PC-3 (cell line): Measurements from ENCODE around the gene PSPC1. TPM values are rescaled to one million over a fixed set of nuclear protein-coding genes. Genes with fewer than 3 reads are reported as not detected.

Experiments used
- ATAC-seq: fragments of 200-7000 bp; cut with Tn5 transposase; 2 replicates; pipeline ENCODE4 v1.9.1; 2020; ENCODE audit warnings: mild to moderate bottlenecking, moderate library complexity
- BruUV-seq: library from RNA; stranded (reverse); fragments of 400-500 nt; replicated peaks from 2 replicates; lab custom pipeline; 2021; lab: Mats Ljungman, UMichigan
- CTCF ChIA-PET: fragments of 300-600 bp; sonication (Branson Sonifier 250); formaldehyde crosslinking; loops from one replicate; lab custom pipeline; 2022; ENCODE audit warnings: antibody characterized with exemption; lab: Charles Lee
- POLR2A ChIA-PET: fragments of 300-600 bp; sonication (Branson Sonifier 250); formaldehyde crosslinking; loops from one replicate; lab custom pipeline; 2022; ENCODE audit warnings: antibody characterized with exemption; ENCODE audit not compliant: unreplicated experiment; lab: Charles Lee
- DNase-seq: peaks from one replicate; pipeline ENCODE4 v3.0.0-alpha.2; 2015
- H2AFZ ChIP-seq: fragments of 300-600 bp; sonication (generic); 2 replicates; pipeline ENCODE4 v1.6.0; 2016; ENCODE audit warnings: antibody characterized with exemption, low read length
- H3F3A ChIP-seq: fragments of 300-600 bp; sonication (generic); one replicate; pipeline ENCODE4 v1.6.0; 2017; ENCODE audit warnings: antibody characterized with exemption, low read length, control low read depth, mild to moderate bottlenecking; ENCODE audit not compliant: unreplicated experiment
- H3K27ac ChIP-seq: fragments of 300-600 bp; sonication (generic); 2 replicates; pipeline ENCODE4 v1.5.1; 2016; ENCODE audit warnings: mild to moderate bottlenecking, low read length
- H3K27me3 ChIP-seq: fragments of 300-600 bp; sonication (generic); 2 replicates; pipeline ENCODE4 v1.6.1; 2016; ENCODE audit warnings: low read length, mixed read lengths
- H3K36me3 ChIP-seq: fragments of 300-600 bp; sonication (generic); 2 replicates; pipeline ENCODE4 v1.6.1; 2016; ENCODE audit warnings: low read depth, mixed run types, low read length, mixed read lengths
- H3K4me1 ChIP-seq: fragments of 300-600 bp; sonication (generic); 2 replicates; pipeline ENCODE4 v1.5.1; 2016; ENCODE audit warnings: low read length; ENCODE audit not compliant: insufficient read depth
- H3K4me2 ChIP-seq: fragments of 300-600 bp; sonication (generic); 2 replicates; pipeline ENCODE4 v1.6.0; 2016; ENCODE audit warnings: low read length
- H3K4me3 ChIP-seq: fragments of 300-600 bp; sonication (generic); 2 replicates; pipeline ENCODE4 v1.5.1; 2016; ENCODE audit warnings: mild to moderate bottlenecking, low read length, mixed read lengths
- H3K79me2 ChIP-seq: fragments of 300-600 bp; sonication (generic); 2 replicates; pipeline ENCODE4 v1.6.1; 2017; ENCODE audit warnings: low read length, mixed read lengths
- H3K9ac ChIP-seq: fragments of 300-600 bp; sonication (generic); 2 replicates; pipeline ENCODE4 v1.6.0; 2016; ENCODE audit warnings: mild to moderate bottlenecking, low read length
- H3K9me2 ChIP-seq: fragments of 300-600 bp; sonication (generic); replicated peaks from 2 replicates; pipeline ENCODE4 v1.6.1; 2016; ENCODE audit warnings: mixed run types, low read length, mixed read lengths
- H3K9me3 ChIP-seq: fragments of 300-600 bp; sonication (generic); 2 replicates; pipeline ENCODE4 v1.6.1; 2016; ENCODE audit warnings: low read length, mixed read lengths
- H4K20me1 ChIP-seq: fragments of 300-600 bp; sonication (generic); 2 replicates; pipeline ENCODE4 v1.6.1; 2016; ENCODE audit warnings: low read length, mixed read lengths
- EZH2 ChIP-seq: fragments of 300-600 bp; sonication (generic); IDR thresholded peaks from one replicate; pipeline ENCODE4 v1.6.1; 2017; ENCODE audit warnings: antibody characterized with exemption, mild to moderate bottlenecking, low read length; ENCODE audit not compliant: unreplicated experiment
- EZH2phosphoT487 ChIP-seq: fragments of 300-600 bp; sonication (generic); IDR thresholded peaks from 2 replicates; pipeline ENCODE4 v1.6.1; 2018; ENCODE audit warnings: mild to moderate bottlenecking, antibody characterized with exemption, low read length, borderline replicate concordance
- intact Hi-C: fragments of 100-400 bp; cut with micrococcal nuclease; formaldehyde crosslinking; loops from 2 replicates; pipeline ENCODE4 v1.9.0; 2023
- total RNA-seq: library from RNA; depleted of rRNA; stranded (reverse); fragments of >200 nt; gene quantifications from 2 replicates; pipeline ENCODE4 v1.2.3, GENCODE V29; 2014
- TF ChIP-seq, protein P1 (sequence below): fragments of 300-600 bp; sonication (generic); conservative IDR thresholded peaks from 2 replicates; pipeline ENCODE4 v1.5.1; 2017; ENCODE audit warnings: antibody characterized with exemption, low read depth, mild to moderate bottlenecking, low read length

The PSPC1 gene
- total RNA-seq, 1 experiment from 2014 or later: 121 TPM

DNA sequence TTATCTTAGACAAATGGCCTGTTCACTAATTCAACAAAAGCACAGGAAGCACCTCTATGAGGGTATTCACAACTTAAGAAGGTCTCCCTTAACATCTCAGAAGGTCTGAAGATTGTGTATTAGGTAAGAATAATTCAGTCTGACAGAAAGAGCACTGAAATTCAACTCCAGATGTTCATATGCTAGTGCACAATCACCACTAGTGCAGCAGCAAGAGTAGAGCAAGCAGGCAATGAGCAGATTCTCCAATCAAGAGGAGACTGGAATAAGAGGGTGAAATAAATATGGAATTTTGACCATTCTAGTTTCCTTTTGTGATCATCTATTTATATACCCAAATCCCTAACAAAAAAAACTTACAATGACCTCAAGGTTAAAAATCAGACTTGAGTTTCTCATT is 97.3 kb downstream of the PSPC1 start:
- H3K9me3 ChIP-seq: no peaks in the 10 kb centered on the region
- no peak for ATAC-seq
- H4K20me1 ChIP-seq: no peaks in the 10 kb centered on the region
- no peak overlapping the region for H3K4me3 ChIP-seq
- no peaks in the 10 kb centered on the region for H3K4me1 ChIP-seq
- no peaks in the 10 kb centered on the region for H3F3A ChIP-seq
- intact Hi-C loops: no loop called here
- POLR2A ChIA-PET: no interaction called here
- no peak overlapping the region for H3K9ac ChIP-seq
- TF ChIP-seq, protein P1, sequence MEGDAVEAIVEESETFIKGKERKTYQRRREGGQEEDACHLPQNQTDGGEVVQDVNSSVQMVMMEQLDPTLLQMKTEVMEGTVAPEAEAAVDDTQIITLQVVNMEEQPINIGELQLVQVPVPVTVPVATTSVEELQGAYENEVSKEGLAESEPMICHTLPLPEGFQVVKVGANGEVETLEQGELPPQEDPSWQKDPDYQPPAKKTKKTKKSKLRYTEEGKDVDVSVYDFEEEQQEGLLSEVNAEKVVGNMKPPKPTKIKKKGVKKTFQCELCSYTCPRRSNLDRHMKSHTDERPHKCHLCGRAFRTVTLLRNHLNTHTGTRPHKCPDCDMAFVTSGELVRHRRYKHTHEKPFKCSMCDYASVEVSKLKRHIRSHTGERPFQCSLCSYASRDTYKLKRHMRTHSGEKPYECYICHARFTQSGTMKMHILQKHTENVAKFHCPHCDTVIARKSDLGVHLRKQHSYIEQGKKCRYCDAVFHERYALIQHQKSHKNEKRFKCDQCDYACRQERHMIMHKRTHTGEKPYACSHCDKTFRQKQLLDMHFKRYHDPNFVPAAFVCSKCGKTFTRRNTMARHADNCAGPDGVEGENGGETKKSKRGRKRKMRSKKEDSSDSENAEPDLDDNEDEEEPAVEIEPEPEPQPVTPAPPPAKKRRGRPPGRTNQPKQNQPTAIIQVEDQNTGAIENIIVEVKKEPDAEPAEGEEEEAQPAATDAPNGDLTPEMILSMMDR: no peak
- TF ChIP-seq EZH2phosphoT487 (no peak), EZH2 (no peak)
- H3K4me2 ChIP-seq: no peak overlapping the region
- BruUV-seq: no TSS peak
- H3K27ac ChIP-seq: no peak overlapping the region
- no peak for DNase-seq
- peaks cover 4% of the 10 kb centered on the region; the same call in 1 of the 2 replicates for H3K36me3 ChIP-seq
- H3K9me2 ChIP-seq: no peaks in the 10 kb centered on the region
- H3K27me3 ChIP-seq: no peaks in the 10 kb centered on the region
- CTCF ChIA-PET: no interaction called here
- no peaks in the 10 kb centered on the region for H3K79me2 ChIP-seq
- H2AFZ ChIP-seq: no peak overlapping the region

DNA sequence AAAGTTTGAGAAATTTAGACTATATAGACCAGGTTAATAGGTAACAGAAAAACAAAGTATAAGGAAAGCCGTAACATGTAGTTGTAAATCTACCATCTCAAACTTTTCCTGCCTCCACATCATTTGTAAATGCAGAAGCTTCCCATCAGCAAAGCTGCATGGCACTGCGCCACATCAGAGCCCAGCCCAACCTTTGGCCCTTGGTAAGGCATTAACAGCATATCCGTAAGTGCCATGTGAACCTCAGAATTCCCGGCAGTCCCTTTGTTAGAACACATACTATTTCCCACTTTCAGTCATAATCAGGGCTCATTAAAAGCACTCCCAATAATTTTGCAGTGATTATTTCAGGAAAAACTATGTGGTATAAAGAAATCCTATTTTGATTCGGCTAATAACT is 97.7 kb downstream of the PSPC1 start:
- CTCF ChIA-PET: no interaction called here
- DNase-seq: no peak

DNA sequence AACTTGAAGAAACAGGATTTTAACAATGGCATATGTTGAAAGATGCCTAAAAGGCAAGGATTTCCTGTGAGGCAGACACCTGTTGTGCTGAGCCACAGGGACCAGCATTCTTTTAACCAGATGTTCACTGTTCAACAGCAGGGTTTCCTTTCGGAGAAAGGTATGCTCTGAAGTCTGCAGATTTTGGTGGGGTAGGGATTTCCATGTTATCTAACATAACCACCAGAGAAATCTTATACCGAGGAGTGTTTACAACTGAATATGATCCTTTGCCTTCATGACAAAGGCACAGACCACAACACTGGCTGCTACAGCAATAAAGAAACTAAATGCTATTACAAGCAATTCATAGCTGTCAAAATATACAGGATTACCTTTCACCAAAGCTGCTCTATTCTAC is 101.2 kb downstream of the PSPC1 start:
- Histone ChIP-seq H2AFZ (no peak overlapping the region), H3K4me1 (peaks cover 12% of the 10 kb centered on the region), H3K4me3 (no peak overlapping the region), H3K9me2 (no peaks in the 10 kb centered on the region), H3K9ac (no peak overlapping the region), H3K36me3 (peaks cover 4% of the 10 kb centered on the region; the same call in 1 of the 2 replicates), H3K27ac (no peak overlapping the region), H3K79me2 (no peaks in the 10 kb centered on the region), H3K27me3 (no peaks in the 10 kb centered on the region), H3F3A (no peaks in the 10 kb centered on the region), H4K20me1 (no peaks in the 10 kb centered on the region), H3K4me2 (no peak overlapping the region), H3K9me3 (no peaks in the 10 kb centered on the region)
- CTCF ChIA-PET: no interaction called here
- TF ChIP-seq, protein P1: no peak
- no peak for TF ChIP-seq EZH2phosphoT487
- TF ChIP-seq EZH2: no peak
- intact Hi-C loops: no loop called here
- DNase-seq: no peak
- no peak for ATAC-seq
- BruUV-seq: no TSS peak
- POLR2A ChIA-PET: no interaction called here

More for the DNA sequence above, 97.7 kb downstream of the PSPC1 start:
- no peak for ATAC-seq
- no peaks in the 10 kb centered on the region for H3K27me3 ChIP-seq
- POLR2A ChIA-PET: no interaction called here
- no peaks in the 10 kb centered on the region for H3K79me2 ChIP-seq
- no peaks in the 10 kb centered on the region for H4K20me1 ChIP-seq
- intact Hi-C loops: no loop called here
- no peak overlapping the region for H3K27ac ChIP-seq
- no peak overlapping the region for H2AFZ ChIP-seq
- H3K4me3 ChIP-seq: no peak overlapping the region
- no peaks in the 10 kb centered on the region for H3K9me2 ChIP-seq
- no peak overlapping the region for H3K4me2 ChIP-seq
- peaks cover 4% of the 10 kb centered on the region; the same call in 1 of the 2 replicates for H3K36me3 ChIP-seq
- no peaks in the 10 kb centered on the region for H3F3A ChIP-seq
- no peak overlapping the region for H3K9ac ChIP-seq
- H3K4me1 ChIP-seq: no peaks in the 10 kb centered on the region
- H3K9me3 ChIP-seq: no peaks in the 10 kb centered on the region
- no peak for TF ChIP-seq EZH2phosphoT487
- TF ChIP-seq EZH2: no peak
- BruUV-seq: no TSS peak
